HG02610 (cell line): ENCODE data around the gene KRTDAP.
"Not testable (repeated sequence)": the region's sequence is repeated elsewhere in the genome, so short reads cannot be mapped to it uniquely, and the experiment has no call there.

ENCODE experiments used
- ATAC-seq: cut with Tn5 transposase; IDR thresholded peaks from one replicate; pipeline ENCODE4 v1.9.1; 2021; ENCODE audit warnings: mild to moderate bottlenecking, moderate library complexity; ENCODE audit not compliant: unreplicated experiment

The KRTDAP gene

GRCh38 chr19:35487656-35488182 is 2.5 kb downstream of the KRTDAP start:
- no peak for ATAC-seq

- ATAC-seq = no peak
Measured at GRCh38 chr19:35486268-35486708, 4.0 kb downstream of the KRTDAP start.

GRCh38 chr19:35484252-35485036 is 5.8 kb downstream of the KRTDAP start:
- peak; percentile 75 for ATAC-seq

- no peak for ATAC-seq
Measured at GRCh38 chr19:35483089-35483488, 7.2 kb downstream of the KRTDAP start.

GRCh38 chr19:35478794-35479677 is 11.2 kb downstream of the KRTDAP start:
- ATAC-seq = no peak

GRCh38 chr19:35476149-35476548 is 14.1 kb downstream of the KRTDAP start:
- no peak for ATAC-seq

- not testable (repeated sequence) for ATAC-seq
Measured at GRCh38 chr19:35474594-35474993, 15.7 kb downstream of the KRTDAP start.

- no peak for ATAC-seq
Measured at GRCh38 chr19:35474104-35474503, 16.2 kb downstream of the KRTDAP start.

GRCh38 chr19:35471946-35472345 is 18.3 kb downstream of the KRTDAP start:
- no peak for ATAC-seq

- ATAC-seq = not testable (repeated sequence)
Measured at GRCh38 chr19:35471075-35471474, 19.2 kb downstream of the KRTDAP start.

GRCh38 chr19:35470128-35470527 is 20.1 kb downstream of the KRTDAP start:
- no peak for ATAC-seq

GRCh38 chr19:35468637-35469036 is 21.6 kb downstream of the KRTDAP start:
- ATAC-seq = peak; percentile 79

GRCh38 chr19:35466259-35466658 is 24.0 kb downstream of the KRTDAP start:
- ATAC-seq = no peak

GRCh38 chr19:35462956-35463355 is 27.3 kb downstream of the KRTDAP start:
- not testable (repeated sequence) for ATAC-seq

GRCh38 chr19:35462476-35462953 is 27.7 kb downstream of the KRTDAP start:
- ATAC-seq = peak; percentile 52

GRCh38 chr19:35461788-35462187 is 28.5 kb downstream of the KRTDAP start:
- ATAC-seq = not testable (repeated sequence)

GRCh38 chr19:35461060-35461459 is 29.2 kb downstream of the KRTDAP start:
- no peak for ATAC-seq

- ATAC-seq = no peak
Measured at GRCh38 chr19:35460608-35461007, 29.7 kb downstream of the KRTDAP start.

- no peak for ATAC-seq
Measured at GRCh38 chr19:35459414-35460082, 30.7 kb downstream of the KRTDAP start.

- peak; percentile 24 for ATAC-seq
Measured at GRCh38 chr19:35458731-35459391, 31.4 kb downstream of the KRTDAP start.
